Stimulated activated naive CD8-positive, alpha-beta T cell treated with anti-CD3 and anti-CD28 coated beads, Interleukin-15, amount 100 ng/mL, for 72 hours (primary cell): ENCODE results near the gene TM4SF18.
A peak's percentile ranks its signal among the peaks of the same experiment; 100 is the strongest.

Source experiments
- ATAC-seq: fragments of 150-1000 bp; cut with Tn5 transposase; 2 replicates; pipeline ENCODE4 v1.10.0; 2021; ENCODE audit warnings: mild to moderate bottlenecking, moderate library complexity
- DNase-seq, 2 donors: peaks; one replicate each; pipeline ENCODE4 v3.0.0; 2021 to 2022
- H3K27ac Mint-ChIP-seq, 2 donors: one replicate each; pipeline ENCODE4 v1.8.0; 2022; ENCODE audit warnings: mild to moderate bottlenecking in 2 of 2, mixed read lengths in 2 of 2, moderate library complexity in 2 of 2
- H3K27me3 Mint-ChIP-seq: one replicate; pipeline ENCODE4 v1.8.0; 2022; ENCODE audit warnings: mixed read lengths
- H3K4me1 Mint-ChIP-seq: one replicate; pipeline ENCODE4 v1.8.0; 2022; ENCODE audit warnings: mild to moderate bottlenecking, mixed read lengths
- H3K4me3 Mint-ChIP-seq, 2 donors: one replicate each; pipeline ENCODE4 v1.8.0; 2022; ENCODE audit warnings: mild to moderate bottlenecking in 2 of 2, mixed read lengths in 2 of 2, moderate library complexity in 1 of 2
- H3K9me3 Mint-ChIP-seq, 2 donors: one replicate each; pipeline ENCODE4 v1.8.0; 2022; ENCODE audit warnings: mixed read lengths in 2 of 2

The TM4SF18 gene

DNA sequence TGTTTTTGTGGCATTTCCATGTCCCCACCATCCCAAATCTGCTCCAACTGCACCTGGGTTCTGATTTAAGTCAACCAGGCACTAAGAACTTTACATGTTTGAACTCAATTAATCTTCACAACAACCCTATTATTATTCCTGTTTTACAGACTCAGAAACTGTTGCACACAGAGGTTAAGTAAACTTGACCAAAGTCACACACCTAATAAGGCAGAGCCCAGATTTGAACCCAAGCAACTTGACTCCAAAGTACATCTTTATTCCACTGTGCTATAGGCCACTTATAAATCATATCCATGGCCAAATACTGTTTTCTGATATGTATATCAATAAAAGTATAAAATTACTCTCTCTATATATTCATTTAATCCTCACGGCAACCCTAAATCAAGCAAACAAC is 16.4 kb downstream of the TM4SF18 start:
- Mint-ChIP-seq H3K4me1 (no peaks in the 10 kb centered on the region), H3K4me3 (no peak overlapping the region), H3K27ac (no peak overlapping the region), H3K27me3 (peaks cover 13% of the 10 kb centered on the region), H3K9me3 (no peaks in the 10 kb centered on the region)
- ATAC-seq (no peak), DNase-seq (no peak)

DNA sequence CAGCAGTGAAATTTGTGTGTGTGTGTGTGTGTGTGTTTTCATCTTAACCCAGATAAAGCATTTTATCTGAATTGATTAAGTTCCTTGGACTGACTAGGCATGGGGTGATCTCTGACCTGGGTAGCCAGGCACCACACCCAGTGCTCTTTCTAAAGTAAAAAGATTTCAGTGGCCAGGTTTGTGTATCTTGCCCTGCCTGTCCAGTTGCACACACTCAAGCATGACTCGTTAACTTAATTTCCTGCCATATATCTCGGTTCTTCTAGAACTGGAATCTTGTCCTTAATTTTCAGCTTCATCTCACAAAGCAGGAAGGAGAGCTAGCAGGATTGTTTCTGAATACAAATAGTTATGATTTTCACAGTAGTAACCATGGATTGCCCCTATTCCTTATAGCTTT is 17.0 kb downstream of the TM4SF18 start:
- Mint-ChIP-seq H3K27ac (no peak overlapping the region), H3K9me3 (no peaks in the 10 kb centered on the region), H3K27me3 (peaks cover 19% of the 10 kb centered on the region), H3K4me1 (no peaks in the 10 kb centered on the region), H3K4me3 (no peak overlapping the region)
- ATAC-seq (no peak), DNase-seq (no peak)

GRCh38 chr3:149315694-149316093 is 17.7 kb downstream of the TM4SF18 start:
- ATAC-seq: no peak

GRCh38 chr3:149314807-149315578 is 18.4 kb downstream of the TM4SF18 start:
- ATAC-seq (no peak), DNase-seq (no peak)
- H3K27ac Mint-ChIP-seq: no peak overlapping the region
- H3K4me3 Mint-ChIP-seq: no peak overlapping the region
- no peaks in the 10 kb centered on the region for H3K4me1 Mint-ChIP-seq
- peaks cover 25% of the 10 kb centered on the region for H3K27me3 Mint-ChIP-seq
- no peaks in the 10 kb centered on the region for H3K9me3 Mint-ChIP-seq

More at GRCh38 chr3:149315694-149316093, 17.7 kb downstream of the TM4SF18 start:
- Mint-ChIP-seq H3K4me1 (no peaks in the 10 kb centered on the region), H3K9me3 (no peaks in the 10 kb centered on the region), H3K27ac (no peak overlapping the region), H3K4me3 (no peak overlapping the region), H3K27me3 (peaks cover 25% of the 10 kb centered on the region)
- DNase-seq: no peak

- DNase-seq (no peak), ATAC-seq (no peak)
- no peaks in the 10 kb centered on the region for H3K4me1 Mint-ChIP-seq
- H3K27me3 Mint-ChIP-seq: peaks cover 25% of the 10 kb centered on the region
- no peak overlapping the region for H3K27ac Mint-ChIP-seq
- H3K9me3 Mint-ChIP-seq: no peaks in the 10 kb centered on the region
- no peak overlapping the region for H3K4me3 Mint-ChIP-seq
These were observed 19.9 kb downstream of the TM4SF18 start for GRCh38 chr3:149313542-149313941.

- H3K27me3 Mint-ChIP-seq: peaks cover 41% of the 10 kb centered on the region
- H3K27ac Mint-ChIP-seq: no peak overlapping the region
- no peaks in the 10 kb centered on the region for H3K4me1 Mint-ChIP-seq
- H3K4me3 Mint-ChIP-seq: no peak overlapping the region
- DNase-seq: no peak
- ATAC-seq: no peak
- H3K9me3 Mint-ChIP-seq: no peaks in the 10 kb centered on the region
These were observed 22.5 kb downstream of the TM4SF18 start for GRCh38 chr3:149310796-149311534.

- H3K27me3 Mint-ChIP-seq: peaks cover 62% of the 10 kb centered on the region
- no peak overlapping the region for H3K4me3 Mint-ChIP-seq
- no peaks in the 10 kb centered on the region for H3K4me1 Mint-ChIP-seq
- no peaks in the 10 kb centered on the region for H3K9me3 Mint-ChIP-seq
- H3K27ac Mint-ChIP-seq: no peak overlapping the region
- ATAC-seq (no peak), DNase-seq (no peak)
These were observed 26.0 kb downstream of the TM4SF18 start for GRCh38 chr3:149307435-149307783.

GRCh38 chr3:149306751-149307434 is 26.5 kb downstream of the TM4SF18 start:
- no peaks in the 10 kb centered on the region for H3K9me3 Mint-ChIP-seq
- H3K27ac Mint-ChIP-seq: no peak overlapping the region
- no peak for ATAC-seq
- peaks cover 57% of the 10 kb centered on the region for H3K27me3 Mint-ChIP-seq
- H3K4me3 Mint-ChIP-seq: no peak overlapping the region
- DNase-seq: no peak
- no peaks in the 10 kb centered on the region for H3K4me1 Mint-ChIP-seq

DNA sequence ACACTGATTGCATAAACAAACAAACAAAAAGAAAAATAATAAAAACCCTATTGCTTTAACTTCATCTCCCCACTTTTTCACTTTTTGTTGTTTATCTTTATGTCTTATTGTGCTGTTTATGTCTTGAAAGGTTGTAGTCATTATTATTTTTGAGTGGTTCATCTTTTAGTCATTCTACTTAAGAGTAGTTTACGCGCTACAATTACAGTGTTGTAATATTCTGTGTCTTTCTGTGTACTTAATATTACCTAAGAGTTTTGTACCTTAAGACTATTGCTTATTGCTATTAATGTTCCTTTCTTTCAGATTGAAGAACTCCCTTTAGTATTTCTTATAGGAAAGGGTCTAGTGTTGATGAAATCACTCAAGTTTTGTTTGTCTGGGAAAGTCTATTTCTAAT is 28.1 kb downstream of the TM4SF18 start:
- Mint-ChIP-seq H3K27ac (no peak overlapping the region), H3K9me3 (no peaks in the 10 kb centered on the region), H3K4me1 (no peaks in the 10 kb centered on the region), H3K4me3 (no peak overlapping the region), H3K27me3 (peaks cover 47% of the 10 kb centered on the region)
- ATAC-seq (no peak), DNase-seq (no peak)

DNA sequence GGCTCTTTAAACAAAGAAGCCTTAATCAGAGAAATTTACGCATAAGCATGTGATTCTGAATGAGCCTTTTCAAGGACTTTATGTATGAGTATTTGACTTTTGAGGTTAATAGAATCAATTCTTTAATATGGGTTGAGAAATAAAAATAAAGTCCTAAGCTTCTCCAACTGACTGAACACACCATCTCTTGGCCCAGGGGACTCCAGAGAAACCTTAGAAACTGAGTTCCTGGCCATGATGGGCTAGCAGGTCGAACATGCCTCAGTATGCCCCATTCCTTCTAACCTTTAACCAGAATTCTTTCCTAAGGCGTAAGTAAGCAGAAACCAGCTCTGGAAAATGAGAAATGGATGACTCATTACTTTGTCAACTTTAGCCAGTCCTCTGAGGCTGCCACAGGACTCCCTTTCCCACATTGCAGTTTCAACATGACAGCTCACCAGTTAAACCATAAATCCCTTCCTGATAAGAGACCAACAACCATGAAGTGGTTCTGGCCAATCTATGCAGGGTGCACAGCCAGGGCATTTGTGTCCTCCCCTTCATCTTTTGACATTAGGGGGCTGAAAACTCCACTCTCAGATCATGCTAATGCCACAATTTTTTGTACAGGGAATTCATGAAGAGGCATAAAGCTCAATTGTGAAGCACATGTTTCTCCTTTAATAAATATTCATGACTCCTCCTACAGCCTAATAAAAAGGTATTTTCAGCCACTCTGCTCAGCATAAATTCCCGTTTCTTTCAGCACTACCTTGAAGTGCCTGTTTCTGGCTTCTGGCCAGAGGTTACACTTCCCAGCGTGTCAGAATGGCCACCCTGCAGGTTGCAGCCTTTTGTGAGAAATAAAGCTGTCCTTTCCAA is 33.3 kb downstream of the TM4SF18 start:
- ATAC-seq (peak; percentile 57), DNase-seq (no peak)
- Mint-ChIP-seq H3K27me3 (peaks cover 36% of the 10 kb centered on the region), H3K27ac (no peak overlapping the region), H3K4me3 (no peak overlapping the region), H3K4me1 (no peaks in the 10 kb centered on the region), H3K9me3 (no peaks in the 10 kb centered on the region)

DNA sequence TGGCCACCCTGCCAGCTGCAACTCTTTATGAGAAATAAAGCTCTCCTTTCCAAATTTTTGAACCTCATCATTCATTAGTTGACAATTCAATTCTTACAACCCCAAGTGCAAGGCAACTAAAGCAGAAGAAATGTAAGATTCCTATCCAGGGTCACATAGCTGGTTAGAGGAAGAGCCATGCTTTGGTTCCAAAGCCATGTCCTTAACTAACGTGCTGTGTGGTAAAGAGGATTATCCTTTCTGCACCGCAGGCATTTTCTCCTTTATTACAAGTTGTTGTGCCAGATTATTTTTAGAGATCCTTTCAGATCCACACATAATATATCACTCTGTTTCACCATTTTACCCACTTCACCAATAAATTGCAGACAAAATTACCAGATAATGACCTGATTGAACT is 36.5 kb downstream of the TM4SF18 start:
- no peak for ATAC-seq
- no peak overlapping the region for H3K27ac Mint-ChIP-seq
- peaks cover 13% of the 10 kb centered on the region for H3K27me3 Mint-ChIP-seq
- no peaks in the 10 kb centered on the region for H3K9me3 Mint-ChIP-seq
- no peaks in the 10 kb centered on the region for H3K4me1 Mint-ChIP-seq
- no peak for DNase-seq
- no peak overlapping the region for H3K4me3 Mint-ChIP-seq

DNA sequence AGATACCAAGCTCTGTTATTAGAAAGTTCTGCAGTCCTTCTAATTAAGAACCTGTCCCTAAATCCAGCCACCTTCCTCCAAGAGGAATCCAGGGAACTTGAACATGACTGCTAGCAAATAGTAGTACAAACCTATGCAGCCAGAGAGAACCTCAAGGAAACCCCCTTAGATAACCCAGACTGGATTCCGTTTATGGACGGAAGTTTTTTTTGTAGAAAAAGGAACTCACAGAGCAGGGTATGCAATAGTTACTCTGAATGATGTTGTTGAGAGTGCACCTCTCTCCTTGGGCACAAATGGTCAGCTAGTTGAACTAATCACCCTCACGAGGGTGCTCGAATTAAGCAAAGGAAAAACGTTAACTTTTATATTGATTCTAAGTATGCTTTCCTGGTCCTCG is 40.8 kb downstream of the TM4SF18 start:
- ATAC-seq: no peak
- Mint-ChIP-seq H3K4me3 (no peak overlapping the region), H3K9me3 (no peaks in the 10 kb centered on the region), H3K4me1 (no peaks in the 10 kb centered on the region), H3K27ac (no peak overlapping the region), H3K27me3 (peaks cover 13% of the 10 kb centered on the region)
- no peak for DNase-seq

- Mint-ChIP-seq H3K4me1 (no peaks in the 10 kb centered on the region), H3K27me3 (no peaks in the 10 kb centered on the region), H3K9me3 (no peaks in the 10 kb centered on the region), H3K27ac (no peak overlapping the region), H3K4me3 (no peak overlapping the region)
- peak; percentile 18 to 24 for DNase-seq
- ATAC-seq: no peak
These were observed 42.3 kb downstream of the TM4SF18 start for GRCh38 chr3:149291178-149291577.

DNA sequence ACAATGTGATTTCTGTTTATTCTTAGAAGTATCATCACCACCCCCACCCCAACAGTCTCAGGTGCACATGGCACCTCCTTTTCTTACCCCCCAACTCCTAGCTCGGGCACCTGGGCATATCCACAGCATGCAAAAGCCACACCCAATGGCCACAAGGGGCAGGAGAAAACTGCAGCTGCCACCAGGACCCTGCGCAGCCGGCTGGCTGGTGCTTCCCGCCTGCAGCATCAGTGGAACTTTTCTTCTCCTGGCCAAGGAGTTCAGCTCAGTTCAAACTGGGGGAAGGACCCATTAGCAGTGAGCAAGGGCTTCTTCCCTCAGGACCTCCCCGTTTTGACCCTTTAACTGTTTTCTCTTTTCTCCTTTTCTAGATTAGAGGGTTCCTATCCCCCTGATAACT is 44.8 kb downstream of the TM4SF18 start:
- Mint-ChIP-seq H3K27me3 (no peaks in the 10 kb centered on the region), H3K9me3 (no peaks in the 10 kb centered on the region)

GRCh38 chr3:149284034-149284433 is 49.4 kb downstream of the TM4SF18 start:
- H3K27ac Mint-ChIP-seq: no peak overlapping the region
- H3K4me1 Mint-ChIP-seq: no peaks in the 10 kb centered on the region
- DNase-seq: no peak
- H3K9me3 Mint-ChIP-seq: no peaks in the 10 kb centered on the region
- ATAC-seq: peak; percentile 43
- no peak overlapping the region for H3K4me3 Mint-ChIP-seq
- no peaks in the 10 kb centered on the region for H3K27me3 Mint-ChIP-seq

More for the DNA sequence above, 44.8 kb downstream of the TM4SF18 start:
- ATAC-seq (no peak), DNase-seq (no peak)
- H3K4me1 Mint-ChIP-seq: no peaks in the 10 kb centered on the region
- no peak overlapping the region for H3K4me3 Mint-ChIP-seq
- no peak overlapping the region for H3K27ac Mint-ChIP-seq
